Peyer's patch (tissue), 4 donors: ENCODE results near the gene CTNS. TPM values are rescaled to one million over a fixed set of nuclear protein-coding genes. Genes with fewer than 3 reads are reported as not detected.
"Not testable (repeated sequence)": the region's sequence is repeated elsewhere in the genome, so short reads cannot be mapped to it uniquely, and the experiment has no call there.

Experiments
- DNase-seq, 3 donors: peaks; one replicate each; pipeline ENCODE4 v3.0.0-alpha.2; 2017 to 2019
- H3K27ac ChIP-seq, 4 donors: fragments of 200-600 bp; sonication (generic); one replicate each; pipeline ENCODE4 v1.5.1; 2016 to 2019
- H3K27me3 ChIP-seq, 2 donors: fragments of 200-600 bp; sonication (generic); one replicate each; pipeline ENCODE4 v1.5.1; 2019
- H3K36me3 ChIP-seq, 3 donors: fragments of 200-600 bp; sonication (generic); one replicate each; pipeline ENCODE4 v1.5.1; 2016 to 2019
- H3K4me1 ChIP-seq, 4 donors: fragments of 200-600 bp; sonication (generic); one replicate each; pipeline ENCODE4 v1.5.1; 2016 to 2019
- H3K4me3 ChIP-seq, 4 donors: fragments of 200-600 bp; sonication (generic); 1 replicate in 3 of 4; 2 replicates in 1 of 4; pipeline ENCODE4 v1.5.1; 2016 to 2019; ENCODE audit warnings: mild to moderate bottlenecking in 1 of 4
- H3K9me3 ChIP-seq, 4 donors: fragments of 200-600 bp; sonication (generic); one replicate each; pipeline ENCODE4 v1.5.1; 2016 to 2019; ENCODE audit warnings: mild to moderate bottlenecking in 1 of 4
- CTCF ChIP-seq, 6 experiments: fragments of 450-650 bp in 4 of 6; fragments of 200-600 bp in 2 of 6; sonication (generic) in 1 of 6; IDR thresholded peaks; one replicate each; pipeline ENCODE4 v1.5.1; 2017 to 2019; ENCODE audit warnings: antibody characterized with exemption in 6 of 6, mild to moderate bottlenecking in 3 of 6, moderate library complexity in 1 of 6
- POLR2A ChIP-seq, 2 donors: fragments of 450-650 bp; IDR thresholded peaks; one replicate each; pipeline ENCODE4 v1.5.1; 2017; ENCODE audit warnings: antibody characterized with exemption in 2 of 2, mild to moderate bottlenecking in 2 of 2, moderate library complexity in 2 of 2
- total RNA-seq, 4 donors: library from RNA; depleted of rRNA; stranded (reverse); fragments of >200 nt; gene quantifications; one replicate each; pipeline ENCODE4 v1.1.0, GENCODE V29; 2016

The CTNS gene
- total RNA-seq, 4 donors from 2014 or later, result 21.5 to 30.1 (median 27.7) TPM

DNA sequence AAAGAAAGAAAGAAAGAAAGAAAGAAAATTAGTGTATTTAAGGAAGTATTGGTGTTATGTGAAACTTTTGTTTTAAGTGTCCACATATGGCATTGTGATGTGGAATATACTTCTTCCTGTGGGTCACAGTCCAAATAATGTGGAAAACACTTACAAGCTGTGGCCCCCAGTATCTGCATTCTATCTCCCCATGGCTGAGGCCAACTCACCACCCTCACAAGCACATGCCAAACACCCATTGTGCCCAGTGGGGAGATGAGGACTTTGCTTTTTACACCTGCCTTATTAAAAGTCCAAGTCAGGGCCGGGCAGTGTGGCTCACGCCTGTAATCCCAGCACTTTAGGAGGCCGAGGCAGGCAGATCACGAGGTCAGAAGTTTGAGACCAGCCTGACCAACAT lies 63.4 kb downstream of the CTNS start:
- Histone ChIP-seq H3K4me1 (peaks cover 0 to 17% (median 0%) of the 10 kb centered on the region in 4 donors), H3K27ac (no peak overlapping the region), H3K27me3 (peaks cover 0 to 13% of the 10 kb centered on the region in 2 donors), H3K9me3 (no peaks in the 10 kb centered on the region), H3K36me3 (no peaks in the 10 kb centered on the region), H3K4me3 (no peak overlapping the region)
- no peak for TF ChIP-seq POLR2A (IDR thresholded peaks at IDR 0.05)
- no peak for TF ChIP-seq CTCF (IDR thresholded peaks at IDR 0.05)
- no peak for DNase-seq

GRCh38 chr17:3702041-3702539 lies 65.5 kb downstream of the CTNS start:
- not testable (repeated sequence) for H3K36me3 ChIP-seq, H3K4me1 ChIP-seq, H3K27me3 ChIP-seq, H3K4me3 ChIP-seq, H3K9me3 ChIP-seq, H3K27ac ChIP-seq, DNase-seq

GRCh38 chr17:3704931-3705717 lies 68.6 kb downstream of the CTNS start:
- TF ChIP-seq CTCF (IDR thresholded peaks at IDR 0.05) (no peak), POLR2A (IDR thresholded peaks at IDR 0.05) (no peak)
- no peak for DNase-seq
- Histone ChIP-seq H3K27ac (no peak overlapping the region), H3K4me3 (no peak overlapping the region), H3K27me3 (no peaks in the 10 kb centered on the region), H3K9me3 (no peaks in the 10 kb centered on the region), H3K36me3 (no peaks in the 10 kb centered on the region), H3K4me1 (no peaks in the 10 kb centered on the region)

GRCh38 chr17:3705718-3705984 lies 69.1 kb downstream of the CTNS start:
- not testable (repeated sequence) for H3K36me3 ChIP-seq, H3K4me3 ChIP-seq, DNase-seq, H3K27me3 ChIP-seq, H3K27ac ChIP-seq, H3K9me3 ChIP-seq, H3K4me1 ChIP-seq

DNA sequence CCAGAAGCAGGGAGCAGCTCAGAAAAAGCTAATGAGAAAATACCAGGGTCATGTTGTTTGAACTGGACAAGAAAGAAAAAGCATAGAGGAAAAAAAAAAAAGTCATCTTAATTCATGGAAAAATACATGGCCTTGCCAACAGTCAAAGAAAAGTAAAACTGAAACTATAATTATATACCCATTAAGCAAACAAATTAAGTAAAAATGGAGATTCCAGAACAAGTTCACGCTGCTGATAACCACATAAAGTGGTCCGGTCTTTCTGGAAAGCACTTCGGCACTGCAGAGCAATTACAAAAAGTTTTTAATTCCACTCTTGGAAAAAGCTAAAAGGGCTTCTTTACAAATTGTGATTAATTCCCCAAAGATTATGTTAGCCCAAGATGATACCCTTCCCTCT lies 71.8 kb downstream of the CTNS start:
- H3K4me1 ChIP-seq, result peaks cover 0 to 6% (median 3%) of the 10 kb centered on the region in 4 donors
- no peaks in the 10 kb centered on the region for H3K9me3 ChIP-seq

GRCh38 chr17:3710951-3711383 lies 74.4 kb downstream of the CTNS start:
- Histone ChIP-seq H3K27me3 (no peaks in the 10 kb centered on the region), H3K27ac (peak overlapping the region in 3 of 4 donors; percentile 25 to 76 (median 46)), H3K36me3 (peaks cover 0 to 26% (median 0%) of the 10 kb centered on the region in 3 donors), H3K9me3 (no peaks in the 10 kb centered on the region), H3K4me3 (peak overlapping the region in 1 of 4 donors; percentile 18), H3K4me1 (peaks cover 0 to 6% (median 3%) of the 10 kb centered on the region in 4 donors)
- DNase-seq, result peak in 2 of 3 donors; percentile 73 to 84
- no peak for TF ChIP-seq CTCF (IDR thresholded peaks at IDR 0.05)
- no peak for TF ChIP-seq POLR2A (IDR thresholded peaks at IDR 0.05)

More for the DNA sequence above, 71.8 kb downstream of the CTNS start:
- Histone ChIP-seq H3K27me3 (no peaks in the 10 kb centered on the region), H3K36me3 (peaks cover 0 to under 1% (median 0%) of the 10 kb centered on the region in 3 donors), H3K27ac (no peak overlapping the region), H3K4me3 (no peak overlapping the region)
- DNase-seq, result no peak
- no peak for TF ChIP-seq POLR2A (IDR thresholded peaks at IDR 0.05)

Other genes with a start within 250 kb of the CTNS start
- not detected for gene OR1E1, start 238.3 kb upstream of the CTNS start, total RNA-seq
- not detected for gene OR3A3, start 225.4 kb upstream of the CTNS start, total RNA-seq
- not detected for gene OR1E2, start 202.9 kb upstream of the CTNS start, total RNA-seq
- not detected for gene SPATA22, start 164.9 kb upstream of the CTNS start, total RNA-seq
- 10 to 100 TPM; 11.4 to 27.7 (median 17.0) TPM for gene ASPA, start 160.8 kb upstream of the CTNS start, total RNA-seq
- 10 to 100 TPM in 3 of 4 donors, 1 to 10 TPM in 1; 5.0 to 39.1 (median 16.5) TPM for gene TRPV3, start 78.9 kb upstream of the CTNS start, total RNA-seq
- 10 to 100 TPM; 13.2 to 56.8 (median 36.3) TPM for gene TRPV1, start 27.3 kb upstream of the CTNS start, total RNA-seq
- gene SHPK, start 510 bp upstream of the CTNS start, total RNA-seq, result 10 to 100 TPM in 3 of 4 donors, 1 to 10 TPM in 1; 5.8 to 83.8 (median 44.9) TPM
- gene TAX1BP3, start 31.8 kb downstream of the CTNS start, total RNA-seq, result 100 to 1,000 TPM; 113 to 386 (median 239) TPM
- 10 to 100 TPM; 12.6 to 28.1 (median 21.0) TPM for gene EMC6, start 32.1 kb downstream of the CTNS start, total RNA-seq
- 100 to 1,000 TPM in 1 of 4 donors, 1 to 10 TPM in 3; 1.2 to 103 (median 5.7) TPM for gene P2RX5, start 59.4 kb downstream of the CTNS start, total RNA-seq
- 1 to 10 TPM in 1 of 4 donors, not detected in 3; 1.2 TPM for gene HASPIN, start 87.1 kb downstream of the CTNS start, total RNA-seq
- 10 to 100 TPM; 14.9 to 41.8 (median 31.5) TPM for gene ITGAE, start 164.4 kb downstream of the CTNS start, total RNA-seq
- 10 to 100 TPM; 24.8 to 41.6 (median 32.2) TPM for gene NCBP3, start 209.5 kb downstream of the CTNS start, total RNA-seq